Erythroblast (primary cell): ENCODE measurements around the gene TCF12.

Experiments
- GATA1 ChIP-seq: IDR thresholded peaks from 2 replicates; pipeline ENCODE4 v1.6.1; 2011; ENCODE audit warnings: low read depth, mild to moderate bottlenecking, control low read depth, low read length, moderate library complexity
- POLR2A ChIP-seq: IDR thresholded peaks from 2 replicates; pipeline ENCODE4 v1.6.1; 2011; ENCODE audit warnings: mild to moderate bottlenecking, low read length

GRCh38 chr15:57082054-57082728 is 163.7 kb downstream of the TCF12 start:
- TF ChIP-seq POLR2A, result no peak
- no peak for TF ChIP-seq GATA1
